HG02588 (cell line): Measurements from ENCODE around the gene ZSCAN12.

Experiments used
- ATAC-seq: cut with Tn5 transposase; IDR thresholded peaks from one replicate; pipeline ENCODE4 v1.9.1; 2021; ENCODE audit warnings: mild to moderate bottlenecking, moderate library complexity; ENCODE audit not compliant: unreplicated experiment

ZSCAN12 gene

GRCh38 chr6:28333599-28334018 is 65.9 kb downstream of the ZSCAN12 start:
- no peak for ATAC-seq

- no peak for ATAC-seq
Measured at GRCh38 chr6:28333047-28333446, 66.5 kb downstream of the ZSCAN12 start.

- no peak for ATAC-seq
Measured at GRCh38 chr6:28330041-28330440, 69.5 kb downstream of the ZSCAN12 start.
